Activated CD8-positive, alpha-beta memory T cell treated with anti-CD3 and anti-CD28 coated beads, Interleukin-2, amount 10 ng/mL, durations not matched to agents 7 days and 5 days (primary cell): ENCODE results near the gene WNT10A. TPM values are rescaled to one million over a fixed set of nuclear protein-coding genes. Genes with fewer than 3 reads are reported as not detected.
A peak's percentile ranks its signal among the peaks of the same experiment; 100 is the strongest.

Source experiments
- ATAC-seq: fragments of 150-1000 bp; cut with Tn5 transposase; one replicate; pipeline ENCODE4 v1.10.0; 2021; ENCODE audit warnings: moderate library complexity
- CTCF ChIA-PET: fragments of 350-600 bp; sonication (Branson Sonifier 250); formaldehyde crosslinking; loops from one replicate; lab custom pipeline; 2021; ENCODE audit warnings: antibody characterized with exemption; lab: Charles Lee
- DNase-seq: peaks from one replicate; pipeline ENCODE4 v3.0.0-alpha.2; 2020
- H3K27ac Mint-ChIP-seq: one replicate; pipeline ENCODE4 v1.8.0; 2021; ENCODE audit warnings: mild to moderate bottlenecking, mixed read lengths
- H3K27me3 Mint-ChIP-seq: one replicate; pipeline ENCODE4 v1.8.0; 2021; ENCODE audit warnings: mixed read lengths
- H3K36me3 Mint-ChIP-seq: one replicate; pipeline ENCODE4 v1.8.0; 2021; ENCODE audit warnings: mild to moderate bottlenecking, mixed read lengths
- H3K4me1 Mint-ChIP-seq: one replicate; pipeline ENCODE4 v1.8.0; 2021; ENCODE audit warnings: mixed read lengths
- H3K4me3 Mint-ChIP-seq: one replicate; pipeline ENCODE4 v1.8.0; 2021; ENCODE audit warnings: mild to moderate bottlenecking, moderate library complexity, mixed read lengths
- H3K9me3 Mint-ChIP-seq: one replicate; pipeline ENCODE4 v1.8.0; 2022; ENCODE audit warnings: low read depth, mixed read lengths
- total RNA-seq, 2 experiments: library from RNA; stranded (reverse); gene quantifications; one replicate each; pipeline ENCODE4 v1.2.3, GENCODE V29; 2021

WNT10A gene
- total RNA-seq, 2 experiments from 2014 or later, result 0.23 to 0.35 TPM

DNA sequence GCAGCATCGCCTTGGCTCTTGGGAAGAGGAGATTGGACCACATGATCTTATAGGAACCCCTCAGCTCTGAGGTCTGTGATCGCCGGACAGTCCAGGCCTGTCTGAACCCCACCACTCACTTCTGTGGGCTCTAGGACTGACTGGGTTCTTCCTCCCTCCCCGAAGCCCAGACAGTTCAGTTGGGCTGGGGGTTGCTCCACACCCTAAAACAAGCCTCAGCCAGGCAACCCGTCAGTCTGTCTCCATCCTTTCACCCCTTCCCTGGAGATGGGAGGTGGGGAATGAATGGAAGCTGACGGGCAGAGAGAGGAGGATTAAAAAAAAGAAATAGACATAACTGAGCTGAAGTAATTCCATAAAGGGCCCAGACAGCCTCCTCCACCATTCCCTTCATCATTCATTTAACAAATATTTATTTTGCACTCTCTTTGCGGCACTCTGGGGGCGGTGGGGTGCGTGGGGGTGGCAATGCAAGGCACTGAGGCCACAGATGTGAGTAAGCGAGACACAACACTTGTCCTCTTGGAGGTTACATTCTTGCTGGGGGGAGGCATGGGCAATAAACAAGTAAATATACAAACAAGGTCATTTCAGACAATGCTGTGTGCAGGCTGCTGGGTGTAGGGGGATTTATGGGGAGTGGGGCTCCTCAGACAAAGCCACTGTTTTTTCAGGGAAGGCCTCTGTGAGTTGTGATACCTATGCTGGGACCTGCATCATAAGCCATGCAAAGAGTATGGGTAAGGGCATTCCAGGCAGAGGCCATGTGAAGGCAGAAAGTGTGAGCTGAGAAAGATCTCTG lies 12.9 kb downstream of the WNT10A start:
- Mint-ChIP-seq H3K36me3 (no peaks in the 10 kb centered on the region), H3K9me3 (no peaks in the 10 kb centered on the region), H3K27ac (peak overlapping the region; percentile 76), H3K4me3 (peak overlapping the region; percentile 51), H3K27me3 (peaks cover 63% of the 10 kb centered on the region), H3K4me1 (peaks cover 44% of the 10 kb centered on the region)
- CTCF ChIA-PET, result interaction anchor here (0.8 to 15.0 kb wide), 6 partner anchors 13 to 401 kb away, joined by 3 to 735 read pairs (median 4); partner anchors contain the start of gene WNT10A
- DNase-seq (no peak), ATAC-seq (no peak)

DNA sequence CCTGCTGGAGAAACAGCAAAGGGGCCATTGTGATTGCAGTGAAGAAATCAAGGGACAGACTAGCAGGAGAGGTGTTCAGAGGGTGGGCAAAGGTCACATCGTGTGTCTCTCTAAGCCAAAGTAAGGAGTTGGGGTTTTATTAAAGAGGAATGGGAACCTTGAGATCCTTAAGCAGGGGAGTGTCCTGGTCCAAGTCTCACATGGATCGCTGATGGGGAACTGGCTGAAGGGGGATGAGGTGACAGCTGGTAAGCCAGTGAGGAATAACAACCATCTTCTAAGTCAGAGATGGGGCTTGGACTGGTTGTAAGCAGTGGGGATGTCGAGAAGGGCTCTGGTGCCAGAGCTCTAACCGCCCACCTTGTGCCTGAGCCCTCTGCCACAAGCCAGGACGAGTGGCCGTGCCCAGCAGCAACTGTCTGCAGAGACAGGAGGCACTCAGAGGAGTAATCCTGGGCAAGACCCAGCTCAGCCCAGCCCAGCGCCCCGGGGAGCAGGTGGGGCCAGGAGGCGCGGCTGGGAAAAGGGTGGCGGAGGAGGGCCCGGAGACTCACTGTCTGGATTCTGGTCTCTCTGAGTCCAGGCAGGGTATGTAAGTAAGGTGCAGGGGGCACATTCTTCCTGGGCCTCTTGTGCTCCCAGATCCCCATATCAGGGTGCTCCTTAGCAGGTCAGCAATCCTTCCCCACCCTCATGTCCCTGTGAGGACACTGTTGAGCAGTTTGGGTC lies 13.7 kb downstream of the WNT10A start:
- Mint-ChIP-seq H3K4me1 (peaks cover 46% of the 10 kb centered on the region), H3K4me3 (no peak overlapping the region), H3K9me3 (no peaks in the 10 kb centered on the region), H3K27ac (no peak overlapping the region), H3K27me3 (peaks cover 64% of the 10 kb centered on the region), H3K36me3 (no peaks in the 10 kb centered on the region)
- ATAC-seq (no peak), DNase-seq (peak; percentile 37)
- CTCF ChIA-PET, result interaction anchor here (1.0 to 15.0 kb wide), 3 partner anchors 13 to 47 kb away, joined by 3 to 735 read pairs (median 6); partner anchors contain the start of gene WNT10A

DNA sequence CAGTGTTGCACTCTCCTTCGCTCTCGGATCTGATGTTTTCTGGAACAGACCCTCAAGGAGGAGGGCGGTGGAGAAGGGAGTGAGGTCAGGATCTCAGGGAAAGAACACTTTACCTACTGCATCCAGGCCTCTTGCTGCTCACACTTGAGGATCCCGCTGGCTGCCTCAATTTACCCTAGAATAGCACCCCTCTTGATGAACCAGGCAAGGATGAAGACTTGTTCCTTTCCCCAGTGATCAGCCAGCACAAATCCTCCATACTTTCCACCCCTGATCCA lies 14.2 kb downstream of the WNT10A start:
- no peak overlapping the region for H3K4me3 Mint-ChIP-seq

DNA sequence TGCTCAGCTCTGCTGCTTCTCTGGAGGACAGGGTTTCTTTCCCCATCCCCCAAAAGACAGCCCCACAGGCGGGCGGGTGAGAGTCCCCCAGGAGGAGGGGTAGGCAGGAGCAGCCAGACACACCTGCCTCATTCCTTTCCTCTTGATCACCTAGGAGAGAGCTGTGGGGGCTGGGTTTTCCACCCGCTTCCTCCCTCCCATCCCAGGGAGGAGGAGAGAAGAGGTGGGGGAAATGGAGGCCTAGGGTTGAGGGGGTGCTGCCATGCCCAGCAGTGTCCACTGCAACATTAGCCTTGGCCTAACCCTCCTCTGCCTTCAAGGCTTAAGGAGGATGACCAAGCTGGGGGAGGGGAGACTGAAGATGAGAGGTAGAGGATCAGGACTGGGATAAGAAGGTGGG lies 14.7 kb downstream of the WNT10A start:
- H3K9me3 Mint-ChIP-seq, result no peaks in the 10 kb centered on the region
- no peak overlapping the region for H3K4me3 Mint-ChIP-seq
- no peak for DNase-seq
- peaks cover 46% of the 10 kb centered on the region for H3K4me1 Mint-ChIP-seq
- H3K27ac Mint-ChIP-seq, result no peak overlapping the region
- CTCF ChIA-PET, result interaction anchor here (0.6 to 15.0 kb wide), 5 partner anchors 15 to 400 kb away, joined by 3 to 735 read pairs (median 3); partner anchors contain the start of genes WNT10A and WNT6
- H3K36me3 Mint-ChIP-seq, result no peaks in the 10 kb centered on the region
- peaks cover 64% of the 10 kb centered on the region for H3K27me3 Mint-ChIP-seq
- ATAC-seq, result no peak

More for the DNA sequence above, 14.2 kb downstream of the WNT10A start:
- Mint-ChIP-seq H3K27ac (no peak overlapping the region), H3K4me1 (peaks cover 46% of the 10 kb centered on the region), H3K36me3 (no peaks in the 10 kb centered on the region), H3K27me3 (peaks cover 63% of the 10 kb centered on the region), H3K9me3 (no peaks in the 10 kb centered on the region)
- DNase-seq (no peak), ATAC-seq (no peak)
- CTCF ChIA-PET, result interaction anchor here (15.0 kb wide), 1 partner anchor 16 kb away, joined by 735 read pairs; the partner anchor contains the start of gene WNT10A

DNA sequence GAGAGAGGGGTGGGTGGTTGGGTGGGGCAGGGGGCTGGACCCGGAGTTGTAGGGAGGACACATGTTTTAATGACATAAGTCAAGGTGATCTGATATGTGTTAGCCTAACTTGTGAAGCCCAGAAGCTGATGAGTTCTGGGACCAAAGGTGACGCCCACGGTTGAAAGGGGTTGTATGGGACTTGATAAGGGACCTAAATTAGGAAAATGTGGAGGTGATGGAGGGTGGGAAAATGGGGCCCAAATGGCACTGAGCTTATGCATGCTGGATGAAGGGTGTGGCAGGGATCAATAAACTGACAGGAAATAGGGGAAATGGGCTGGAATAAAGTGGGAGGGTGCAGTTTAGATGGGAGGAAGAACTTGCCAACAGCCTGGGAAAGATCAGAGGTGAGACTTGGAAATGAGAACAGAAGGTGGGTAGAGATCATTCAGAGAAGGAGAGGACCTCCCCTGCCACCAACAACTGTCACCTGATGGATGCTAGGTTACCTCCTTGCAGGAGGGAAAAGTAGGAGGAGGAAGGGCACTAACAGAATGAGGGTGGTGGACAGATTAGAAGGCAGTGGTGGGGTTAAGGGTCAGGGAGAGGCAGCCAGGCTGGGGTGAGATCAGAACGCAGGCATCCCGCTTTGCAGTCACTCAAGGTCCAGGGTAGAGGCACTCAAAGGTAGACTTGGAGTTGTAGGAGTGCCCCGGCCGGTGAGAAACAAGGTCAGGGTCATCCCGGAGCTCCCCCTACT lies 15.3 kb downstream of the WNT10A start:
- H3K4me3 Mint-ChIP-seq, result no peak overlapping the region
- H3K4me1 Mint-ChIP-seq, result peaks cover 46% of the 10 kb centered on the region
- no peak overlapping the region for H3K27ac Mint-ChIP-seq
- DNase-seq, result no peak
- H3K9me3 Mint-ChIP-seq, result no peaks in the 10 kb centered on the region
- CTCF ChIA-PET, result interaction anchor here (0.6 to 15.0 kb wide), 8 partner anchors 15 to 399 kb away, joined by 3 to 735 read pairs (median 4); partner anchors contain the start of genes WNT10A and WNT6
- no peak for ATAC-seq
- H3K36me3 Mint-ChIP-seq, result no peaks in the 10 kb centered on the region
- H3K27me3 Mint-ChIP-seq, result peaks cover 65% of the 10 kb centered on the region

DNA sequence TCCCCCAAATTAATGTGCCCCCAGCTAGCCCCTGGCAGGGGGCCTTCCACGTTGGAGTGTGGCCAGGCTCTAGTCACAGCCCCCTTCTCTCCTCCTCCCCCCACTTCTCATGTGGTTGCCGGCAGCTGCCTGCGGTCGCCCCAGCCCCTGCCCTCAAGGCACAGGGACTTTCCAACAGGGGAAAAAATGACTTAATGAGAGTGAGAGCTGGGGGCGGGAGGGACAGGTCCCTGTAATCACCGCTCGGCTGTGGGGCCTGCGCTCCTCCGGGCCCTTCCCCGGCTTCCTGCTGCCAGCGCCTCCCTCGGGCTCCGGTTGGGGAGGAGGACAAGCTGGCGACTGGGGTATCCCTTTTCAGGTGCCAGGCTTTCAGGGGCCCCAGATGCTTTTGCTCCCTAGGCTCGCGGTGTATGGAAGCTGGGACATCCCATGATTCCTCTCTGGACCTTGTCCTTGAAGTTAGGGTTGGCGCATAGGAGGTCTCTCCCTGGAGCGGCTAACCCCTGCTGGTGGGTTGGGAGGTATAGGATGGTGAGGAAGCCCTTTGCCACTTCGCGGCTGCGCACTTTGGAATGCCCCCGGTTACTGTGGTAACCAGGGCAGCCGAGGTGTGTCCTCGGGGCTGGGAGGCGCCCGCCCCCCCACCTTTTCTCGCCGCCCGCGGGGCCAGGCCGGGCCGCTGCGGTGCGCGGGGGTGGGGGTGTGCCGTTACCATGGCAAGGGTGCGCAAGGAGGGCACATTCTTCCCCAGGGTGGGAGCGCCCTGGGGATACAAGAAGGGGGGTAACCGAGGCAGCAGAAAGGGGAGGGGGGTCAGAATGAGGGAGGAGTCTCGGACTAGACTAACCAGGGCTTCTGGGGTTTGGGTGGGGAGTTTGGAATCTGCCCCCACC lies 16.1 kb downstream of the WNT10A start:
- DNase-seq (peak; percentile 87), ATAC-seq (peak; percentile 57)
- Mint-ChIP-seq H3K9me3 (no peaks in the 10 kb centered on the region), H3K27ac (no peak overlapping the region), H3K36me3 (no peaks in the 10 kb centered on the region), H3K4me1 (peaks cover 46% of the 10 kb centered on the region), H3K27me3 (peaks cover 62% of the 10 kb centered on the region), H3K4me3 (no peak overlapping the region)
- CTCF ChIA-PET, result interaction anchor here (0.6 to 15.0 kb wide), 16 partner anchors 14 to 398 kb away, joined by 3 to 735 read pairs (median 5); partner anchors contain the start of genes RNF25, STK36, WNT10A and WNT6

DNA sequence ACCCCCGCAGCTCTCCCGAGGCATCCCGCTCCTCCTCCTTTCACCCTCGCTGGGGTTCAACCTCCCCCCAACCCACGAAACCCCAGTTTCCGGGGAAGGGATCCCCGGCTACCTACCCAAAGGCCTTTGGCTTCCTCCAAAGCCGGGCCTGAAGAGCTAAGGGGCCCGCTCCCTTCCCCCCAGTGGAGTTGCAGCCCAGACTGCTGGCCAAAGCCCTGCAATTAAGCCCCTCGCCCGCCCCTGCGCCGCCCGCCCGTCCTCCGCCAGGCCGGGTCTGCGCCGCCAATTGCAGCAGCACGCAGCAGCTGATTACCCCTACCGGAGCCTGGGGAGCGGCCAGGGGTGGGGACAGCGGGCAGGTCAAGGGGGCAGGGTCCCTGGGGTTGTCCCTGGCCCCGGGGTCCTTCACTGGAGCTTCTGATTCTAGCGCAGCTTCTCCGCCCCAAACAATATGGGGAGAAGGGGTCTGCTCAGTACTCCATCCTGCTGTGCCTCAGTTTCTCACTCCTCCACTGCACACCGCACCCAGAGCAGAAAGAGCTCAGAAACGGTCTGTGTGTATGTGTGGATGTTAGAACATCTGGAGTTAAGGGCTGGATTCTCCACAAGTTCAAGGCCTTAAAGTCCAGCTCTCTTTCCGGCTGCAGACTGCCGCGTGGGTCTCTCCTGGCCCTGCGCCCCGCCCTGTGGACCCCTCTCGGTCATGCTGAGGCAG lies 16.9 kb downstream of the WNT10A start:
- H3K4me1 Mint-ChIP-seq, result peaks cover 44% of the 10 kb centered on the region
- H3K36me3 Mint-ChIP-seq, result no peaks in the 10 kb centered on the region
- CTCF ChIA-PET, result interaction anchor here (0.6 to 15.0 kb wide), 36 partner anchors 13 to 628 kb away, joined by 3 to 735 read pairs (median 4); partner anchors contain the start of genes AAMP, BCS1L, CDK5R2 and CNPPD1
- H3K27ac Mint-ChIP-seq, result no peak overlapping the region
- ATAC-seq (no peak), DNase-seq (peak; percentile 58)
- no peak overlapping the region for H3K4me3 Mint-ChIP-seq
- no peaks in the 10 kb centered on the region for H3K9me3 Mint-ChIP-seq
- H3K27me3 Mint-ChIP-seq, result peaks cover 65% of the 10 kb centered on the region

DNA sequence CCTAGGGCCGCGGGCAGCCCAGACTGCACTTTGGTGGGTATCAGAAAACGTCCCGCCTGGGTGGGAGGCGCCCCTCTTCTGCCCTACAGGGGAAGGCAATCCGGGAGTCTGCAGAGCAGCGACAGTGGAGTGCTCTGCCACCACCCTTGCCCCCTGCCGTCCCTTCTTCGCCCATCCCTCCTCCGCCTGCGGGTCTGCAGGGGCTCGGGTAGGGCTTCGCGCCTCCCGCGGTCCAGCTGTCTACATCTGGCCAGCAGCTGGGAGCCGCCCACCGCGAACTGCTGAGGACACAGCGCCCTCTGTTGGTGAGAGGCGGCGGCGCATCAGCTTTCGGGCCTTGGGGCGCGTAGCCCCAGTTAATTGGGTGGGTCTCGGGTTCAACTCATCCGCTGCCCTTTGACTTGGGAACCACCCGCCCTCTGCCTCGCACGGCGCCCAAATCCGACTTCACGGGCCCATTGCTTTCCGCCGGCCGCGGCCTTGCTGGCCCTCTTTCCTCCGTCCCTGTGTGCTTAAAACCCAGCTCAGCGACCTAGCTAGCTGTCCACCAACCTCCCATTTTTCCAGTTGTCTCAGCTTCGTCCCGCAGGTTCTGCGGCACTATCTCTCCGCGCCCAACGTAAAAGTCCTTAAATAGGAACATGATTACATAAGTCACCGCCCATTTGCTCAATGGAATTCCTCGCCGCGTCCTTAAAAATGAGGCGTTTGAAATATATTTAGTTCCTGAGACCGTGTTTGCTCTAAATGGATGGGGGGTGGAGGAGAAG lies 17.6 kb downstream of the WNT10A start:
- no peak overlapping the region for H3K4me3 Mint-ChIP-seq
- CTCF ChIA-PET, result interaction anchor here (0.9 to 15.0 kb wide), 41 partner anchors 12 to 628 kb away, joined by 3 to 735 read pairs (median 4); partner anchors contain the start of genes AAMP, BCS1L, CDK5R2 and CNPPD1
- peaks cover 39% of the 10 kb centered on the region for H3K4me1 Mint-ChIP-seq
- H3K9me3 Mint-ChIP-seq, result no peaks in the 10 kb centered on the region
- DNase-seq, result peak; percentile 84
- peaks cover 64% of the 10 kb centered on the region for H3K27me3 Mint-ChIP-seq
- peak; percentile 57 for ATAC-seq
- H3K36me3 Mint-ChIP-seq, result no peaks in the 10 kb centered on the region
- no peak overlapping the region for H3K27ac Mint-ChIP-seq

DNA sequence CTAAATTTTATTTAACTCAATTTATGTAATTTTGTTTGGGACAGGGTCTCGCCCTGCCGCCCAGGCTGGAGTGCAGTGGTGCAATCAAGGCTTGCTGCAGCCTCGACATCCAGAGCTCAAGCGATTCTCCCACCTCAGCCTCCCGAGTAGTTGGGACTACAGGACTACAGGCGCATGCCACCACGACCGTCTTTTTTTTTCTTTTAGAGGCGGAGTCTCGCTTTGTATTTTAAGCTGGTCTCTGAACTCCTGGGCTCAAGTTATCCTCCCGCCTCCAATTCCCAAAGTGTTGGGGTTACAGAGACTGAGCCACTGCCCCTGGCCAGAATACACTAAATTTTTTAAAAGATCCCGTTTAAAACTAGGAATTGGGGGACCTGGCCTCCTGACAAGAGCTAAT lies 18.5 kb downstream of the WNT10A start:
- H3K27me3 Mint-ChIP-seq, result peaks cover 59% of the 10 kb centered on the region
- H3K27ac Mint-ChIP-seq, result no peak overlapping the region
- H3K4me3 Mint-ChIP-seq, result no peak overlapping the region
- H3K9me3 Mint-ChIP-seq, result no peaks in the 10 kb centered on the region
- ATAC-seq (no peak), DNase-seq (no peak)
- H3K36me3 Mint-ChIP-seq, result no peaks in the 10 kb centered on the region
- H3K4me1 Mint-ChIP-seq, result peaks cover 32% of the 10 kb centered on the region
- CTCF ChIA-PET, result interaction anchor here (1.0 to 15.0 kb wide), 13 partner anchors 8 to 317 kb away, joined by 3 to 735 read pairs (median 6); partner anchors contain the start of genes TTLL4, WNT10A and WNT6

DNA sequence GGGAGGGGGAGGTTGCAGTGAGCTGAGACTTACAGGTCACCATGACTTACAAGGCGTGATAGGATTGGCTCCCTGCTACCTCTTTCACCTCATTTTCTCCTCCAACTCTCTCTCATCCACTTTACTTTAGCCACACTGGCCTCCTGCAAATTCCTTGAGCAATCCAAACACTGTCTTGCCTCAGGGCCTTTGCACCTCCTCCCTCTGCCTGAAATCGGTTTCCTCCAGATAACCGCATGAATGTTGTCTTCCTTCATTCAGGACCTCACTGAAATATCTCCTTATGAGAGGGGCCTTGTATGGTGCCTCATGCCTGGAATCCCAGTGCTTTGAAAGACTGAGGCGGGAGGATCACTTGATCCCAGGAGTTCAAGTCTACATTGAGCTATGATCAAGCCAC lies 21.8 kb downstream of the WNT10A start:
- Mint-ChIP-seq H3K4me1 (peaks cover 11% of the 10 kb centered on the region), H3K27me3 (peaks cover 62% of the 10 kb centered on the region), H3K9me3 (no peaks in the 10 kb centered on the region), H3K27ac (no peak overlapping the region), H3K4me3 (no peak overlapping the region), H3K36me3 (no peaks in the 10 kb centered on the region)
- ATAC-seq (no peak), DNase-seq (no peak)
- CTCF ChIA-PET, result interaction anchor here (1.7 to 15.0 kb wide), 2 partner anchors 23 to 49 kb away, joined by 6 to 735 read pairs; partner anchors contain the start of gene WNT10A

DNA sequence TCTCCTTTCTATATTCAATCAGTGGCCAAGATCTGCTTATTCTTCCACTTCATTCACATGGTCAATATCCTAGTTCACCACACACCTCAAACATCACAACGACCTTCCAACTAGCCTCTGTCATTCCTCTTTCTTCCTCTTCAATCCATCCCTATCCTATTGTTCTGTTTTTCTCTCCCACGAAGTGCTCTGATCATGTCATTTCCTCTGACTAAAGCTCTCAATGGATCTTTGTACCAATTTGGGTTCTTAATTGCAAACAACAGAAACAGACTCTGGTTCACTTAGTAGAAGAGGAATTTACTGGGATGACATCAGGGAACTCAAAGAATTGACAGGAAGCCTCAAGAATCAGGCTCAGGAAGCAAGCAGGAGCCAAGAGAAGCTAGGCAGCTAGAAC lies 23.5 kb downstream of the WNT10A start:
- no peak for DNase-seq
- Mint-ChIP-seq H3K9me3 (no peaks in the 10 kb centered on the region), H3K36me3 (no peaks in the 10 kb centered on the region), H3K27ac (no peak overlapping the region), H3K4me3 (no peak overlapping the region), H3K4me1 (peaks cover 7% of the 10 kb centered on the region), H3K27me3 (peaks cover 56% of the 10 kb centered on the region)
- CTCF ChIA-PET, result interaction anchor here (1.7 to 15.0 kb wide), 2 partner anchors 25 to 51 kb away, joined by 6 to 735 read pairs; partner anchors contain the start of gene WNT10A
- no peak for ATAC-seq
